GM19025 (cell line): ENCODE data around the gene WNT3A.

Experiments
- ATAC-seq: cut with Tn5 transposase; IDR thresholded peaks from one replicate; pipeline ENCODE4 v1.9.1; 2021; ENCODE audit warnings: mild to moderate bottlenecking, low read depth, moderate library complexity; ENCODE audit not compliant: unreplicated experiment

The WNT3A gene

GRCh38 chr1:228109073-228109961, 102.5 kb downstream of the WNT3A start, which contains the start of gene MRPL55:
Gene MRPL55, minus strand, starts transcription at chr1:228109299. Its CDS starts 1,039 bp downstream, at chr1:228108260.
- peak; percentile 87 for ATAC-seq

GRCh38 chr1:228109962-228110488, 103.2 kb downstream of the WNT3A start:
- ATAC-seq, result no peak

GRCh38 chr1:228110556-228110955, 103.8 kb downstream of the WNT3A start:
- ATAC-seq, result no peak
